Fibroblast of peridontal ligament (primary cell): Measurements from ENCODE around the gene LIN9.

Experiments
- DNase-seq: peaks from one replicate; pipeline ENCODE4 v3.0.0-alpha.2; 2010; ENCODE audit errors: extremely low read depth

The LIN9 gene

DNA sequence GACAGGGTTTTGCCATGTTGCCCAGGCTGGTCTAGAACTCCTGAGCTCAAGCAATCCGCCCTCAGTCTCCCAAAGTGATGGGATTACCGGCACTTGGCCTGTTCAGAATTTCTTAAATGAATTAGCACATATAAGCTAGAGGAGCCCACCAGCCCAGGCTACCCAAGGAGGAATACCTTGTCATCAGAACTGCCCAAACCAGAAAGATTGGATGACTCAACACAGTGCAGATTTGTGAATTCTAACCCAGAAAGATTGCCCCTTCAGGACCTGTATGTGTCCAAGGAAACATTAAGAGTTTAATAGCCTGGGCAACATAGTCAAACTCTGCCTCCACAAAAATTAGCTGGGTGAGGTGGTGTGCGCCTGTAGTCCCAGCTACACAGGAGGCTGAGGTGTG, 14.0 kb upstream of the LIN9 start:
- DNase-seq = no peak

DNA sequence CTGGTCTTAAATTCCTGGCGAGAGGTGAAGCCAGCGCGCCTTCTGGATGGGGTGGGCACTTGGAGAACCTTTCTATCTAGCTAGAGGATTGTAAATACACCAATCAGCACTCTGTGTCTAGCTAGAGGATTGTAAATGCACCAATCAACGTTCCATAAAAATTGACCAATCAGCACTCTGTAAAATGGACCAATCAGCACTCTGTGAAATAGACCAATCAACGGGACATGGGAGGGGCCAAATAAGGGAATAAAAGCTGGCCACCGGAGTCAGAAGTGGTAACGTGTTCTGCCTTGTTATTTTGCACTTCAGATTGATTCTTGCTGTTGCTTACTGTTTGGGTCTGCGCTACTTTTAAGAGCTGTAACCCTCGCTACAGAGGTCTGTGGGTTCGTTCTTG, 12.0 kb upstream of the LIN9 start:
- no peak for DNase-seq

DNA sequence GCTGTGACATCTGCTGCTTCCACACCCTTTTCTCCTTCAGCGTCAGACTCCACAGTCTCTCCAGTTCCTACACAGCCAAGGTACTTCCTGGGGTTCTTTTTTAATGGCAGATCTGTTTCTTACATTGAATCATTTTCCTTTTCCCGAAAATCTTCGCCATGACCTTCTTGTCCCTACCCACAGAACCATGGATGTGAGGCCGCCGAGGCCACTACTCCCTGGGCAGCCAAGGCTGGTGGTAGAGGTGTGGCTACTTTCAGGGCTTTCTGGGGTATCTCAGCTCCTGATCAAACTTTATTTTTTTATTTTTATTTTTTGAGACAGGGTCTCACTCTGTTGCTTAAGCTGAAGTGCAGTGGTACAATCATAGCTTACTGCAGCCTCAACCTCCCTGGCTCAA, 9.5 kb upstream of the LIN9 start:
- no peak for DNase-seq

DNA sequence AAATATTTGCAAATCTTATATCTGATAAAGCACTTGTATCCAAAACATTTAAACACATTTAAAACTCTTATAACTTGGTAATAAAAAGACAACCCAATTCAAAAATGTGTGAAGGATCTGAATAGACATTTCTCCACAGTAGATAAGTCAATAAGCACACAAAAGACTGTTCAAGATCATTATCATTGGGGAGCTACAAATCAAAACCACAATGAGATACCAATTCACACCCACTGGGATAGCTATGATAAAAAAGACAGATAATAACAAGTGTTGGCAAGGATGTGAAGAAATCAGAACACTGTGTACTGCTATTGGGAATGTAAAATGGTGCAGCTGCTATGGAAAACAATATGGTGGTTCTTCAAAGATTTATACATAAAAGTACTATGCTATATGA, 5.1 kb upstream of the LIN9 start:
- DNase-seq = no peak

DNA sequence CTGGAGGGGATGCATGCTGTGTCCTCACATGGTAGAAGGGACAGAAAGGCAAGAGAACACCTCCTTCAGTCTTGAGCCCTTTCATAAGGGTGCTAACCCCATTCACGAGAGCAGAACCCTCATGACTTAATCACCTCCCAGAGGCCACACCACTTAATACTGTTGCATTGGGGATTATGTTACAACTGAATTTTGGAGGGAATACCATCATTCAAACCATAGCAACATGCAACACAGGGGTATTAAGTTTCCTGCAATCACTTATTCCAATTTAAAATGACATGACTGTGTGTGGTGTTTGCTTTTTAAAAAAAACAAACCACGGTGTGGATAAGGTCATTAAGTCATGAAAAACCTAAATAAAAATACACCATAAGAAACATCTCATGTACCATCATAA, 3.1 kb upstream of the LIN9 start:
- no peak for DNase-seq

DNA sequence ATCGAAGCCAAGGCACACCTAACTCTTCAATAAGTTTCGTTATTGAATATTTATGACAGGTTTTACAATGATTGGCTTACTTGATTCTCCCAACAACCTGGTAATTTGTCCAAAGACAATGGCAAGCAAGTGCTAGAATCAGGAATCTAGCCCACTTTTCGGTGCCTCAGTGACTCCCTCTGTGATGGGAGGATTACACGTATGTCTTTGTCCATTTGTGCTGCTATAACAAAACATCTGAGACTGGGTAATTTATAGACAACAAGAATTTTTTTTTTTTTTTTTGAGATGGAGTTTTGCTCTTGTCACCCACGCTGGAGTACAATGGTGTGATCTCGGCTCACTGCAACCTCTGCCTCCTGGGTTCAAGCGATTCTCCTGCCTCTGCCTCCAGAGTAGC, 2.4 kb upstream of the LIN9 start:
- DNase-seq = no peak

DNA sequence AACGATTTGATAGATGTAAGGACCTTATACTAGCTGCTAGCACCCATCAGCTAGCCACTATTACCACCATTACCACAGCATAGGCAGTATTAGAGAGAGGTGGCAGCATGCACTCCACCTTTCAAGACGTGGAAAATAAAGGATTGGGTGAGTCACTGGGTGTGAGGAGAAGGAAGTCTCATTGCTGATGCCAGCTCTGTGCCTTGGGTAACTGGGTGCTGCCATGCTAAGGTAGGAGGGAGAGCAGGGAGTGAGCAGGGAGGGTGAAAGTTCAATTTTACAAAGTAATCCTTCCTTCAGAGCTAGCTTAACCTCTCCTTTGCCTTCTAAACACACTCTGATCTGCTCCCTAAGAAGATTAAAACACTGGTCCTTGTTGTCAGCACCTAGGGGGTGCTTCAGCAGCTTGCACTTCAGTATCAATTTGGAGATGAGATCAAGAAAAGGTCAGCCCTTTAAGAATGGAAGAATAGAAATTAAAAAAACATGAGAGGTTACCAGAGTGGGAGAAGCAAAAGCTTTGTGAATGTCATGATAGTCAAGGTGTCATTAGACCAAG, 1.8 kb upstream of the LIN9 start:
- DNase-seq = no peak

DNA sequence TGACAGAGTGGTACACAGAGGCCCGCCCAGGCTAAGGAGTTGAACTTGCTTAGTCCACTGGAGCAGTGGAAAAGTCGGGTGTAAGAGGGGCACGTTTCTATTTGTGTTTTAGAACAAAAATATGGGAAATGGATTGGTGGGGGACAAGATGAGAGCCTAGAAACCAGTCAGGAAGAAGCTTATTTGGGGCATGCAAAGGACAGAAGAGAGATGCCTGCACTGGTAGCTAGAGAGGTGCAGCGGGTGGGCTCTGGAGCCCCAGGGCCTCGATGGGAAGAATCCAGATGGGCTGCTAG, 1.2 kb upstream of the LIN9 start:
- no peak for DNase-seq

DNA sequence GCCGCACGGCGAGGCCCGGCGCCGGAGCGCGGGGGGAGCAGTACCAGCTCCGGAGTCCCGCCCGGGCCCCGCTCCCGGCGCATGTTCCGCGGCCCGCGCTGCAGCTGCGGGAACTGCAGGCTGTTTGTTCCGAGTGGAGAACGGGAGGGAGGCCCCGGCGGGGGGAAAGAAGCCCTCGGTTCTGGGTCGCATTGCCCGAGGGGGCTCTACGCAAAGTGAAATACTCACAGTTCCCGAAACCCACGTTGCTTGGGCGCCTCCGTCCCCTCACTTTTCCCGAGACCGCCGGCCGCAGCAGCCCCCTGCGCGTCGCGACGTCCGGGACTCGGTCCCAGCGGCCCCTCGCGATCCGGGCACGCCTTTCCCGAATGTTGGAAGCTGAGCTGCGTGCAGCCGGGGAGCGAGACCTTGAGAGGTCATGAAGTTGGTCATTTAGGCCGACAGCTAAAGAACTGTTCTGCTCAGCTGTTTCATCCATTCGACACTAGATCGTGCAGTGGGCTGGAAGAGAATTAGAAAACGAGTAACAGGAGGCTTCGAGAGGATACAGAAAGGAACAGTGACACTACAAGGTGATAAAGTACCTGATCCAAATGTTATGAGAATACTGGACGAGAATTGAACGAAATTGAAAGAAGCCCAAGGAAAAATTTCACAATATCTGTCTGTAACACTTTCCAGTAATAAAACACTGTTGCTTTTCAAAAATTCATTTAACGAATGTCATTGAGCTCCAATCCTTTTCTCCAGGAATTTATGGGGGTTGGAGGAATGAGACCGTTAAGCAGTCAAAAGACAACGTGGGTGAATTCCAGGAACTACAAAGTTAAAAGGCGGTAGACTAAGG, 657 bp upstream of the LIN9 start:
- DNase-seq = peak; percentile 21

DNA sequence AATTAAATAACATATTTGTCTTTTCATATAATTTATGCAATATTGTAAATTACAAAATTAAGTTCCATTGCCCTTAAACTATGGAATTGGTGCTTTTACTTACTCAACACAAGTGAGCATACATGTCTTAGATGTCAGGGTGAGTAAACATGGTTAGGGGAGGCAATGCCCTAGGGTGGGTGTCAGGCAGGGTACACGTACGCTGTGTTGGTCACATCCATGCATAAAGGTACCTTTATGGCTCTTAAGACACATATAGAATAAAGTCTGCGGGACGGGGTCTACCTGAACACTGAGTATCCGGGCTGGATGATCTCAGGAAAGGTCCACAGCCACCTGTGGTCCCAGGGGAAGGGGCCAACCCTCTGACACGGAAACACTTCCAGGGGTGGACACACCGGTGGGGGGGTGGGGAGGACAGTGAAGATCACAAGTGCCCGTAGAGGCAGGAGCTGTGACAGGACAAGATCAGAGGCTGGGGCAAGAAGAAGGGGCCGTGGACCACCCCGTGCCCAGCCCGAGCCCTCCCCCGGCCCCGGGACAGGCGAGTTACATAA, 720 bp downstream of the LIN9 start:
- DNase-seq = no peak

DNA sequence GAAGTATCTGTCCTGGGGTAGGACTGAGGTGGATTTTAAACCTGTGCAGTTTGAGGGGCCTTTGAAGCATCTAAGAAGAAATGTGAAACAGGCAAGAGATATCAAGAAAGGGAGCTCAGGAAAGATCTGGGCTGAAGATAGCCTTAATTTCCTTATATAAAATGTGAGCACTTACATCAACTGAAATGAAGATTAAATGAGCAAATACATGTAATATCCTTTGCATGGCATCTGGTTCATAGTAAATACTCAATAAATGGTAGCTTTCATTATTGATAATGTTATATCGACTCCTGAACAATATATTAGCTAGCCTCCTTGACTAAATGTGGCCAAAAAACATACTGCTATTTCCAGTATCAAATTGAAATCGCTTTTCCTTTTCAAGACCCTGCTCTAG, 2.5 kb downstream of the LIN9 start:
- DNase-seq = no peak

DNA sequence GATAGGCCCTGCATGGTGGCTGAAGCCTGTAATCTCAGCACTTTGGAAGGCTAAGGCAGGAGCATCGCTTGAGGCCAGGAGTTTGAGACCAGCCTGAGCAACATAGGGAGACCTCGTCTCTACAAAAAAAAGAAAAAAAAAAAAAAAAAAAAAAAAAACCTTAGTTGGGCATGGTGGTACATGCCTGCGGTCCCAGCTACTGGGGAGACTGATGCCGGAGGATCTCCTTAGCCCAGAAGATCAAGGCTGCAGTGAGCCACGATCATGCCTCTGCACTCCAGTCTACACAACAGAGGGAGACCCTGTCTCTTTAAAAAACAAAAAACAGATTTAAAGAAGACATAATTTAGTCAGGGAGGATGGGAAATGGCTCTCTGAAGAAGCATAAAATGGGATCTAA, 3.8 kb downstream of the LIN9 start:
- no peak for DNase-seq

DNA sequence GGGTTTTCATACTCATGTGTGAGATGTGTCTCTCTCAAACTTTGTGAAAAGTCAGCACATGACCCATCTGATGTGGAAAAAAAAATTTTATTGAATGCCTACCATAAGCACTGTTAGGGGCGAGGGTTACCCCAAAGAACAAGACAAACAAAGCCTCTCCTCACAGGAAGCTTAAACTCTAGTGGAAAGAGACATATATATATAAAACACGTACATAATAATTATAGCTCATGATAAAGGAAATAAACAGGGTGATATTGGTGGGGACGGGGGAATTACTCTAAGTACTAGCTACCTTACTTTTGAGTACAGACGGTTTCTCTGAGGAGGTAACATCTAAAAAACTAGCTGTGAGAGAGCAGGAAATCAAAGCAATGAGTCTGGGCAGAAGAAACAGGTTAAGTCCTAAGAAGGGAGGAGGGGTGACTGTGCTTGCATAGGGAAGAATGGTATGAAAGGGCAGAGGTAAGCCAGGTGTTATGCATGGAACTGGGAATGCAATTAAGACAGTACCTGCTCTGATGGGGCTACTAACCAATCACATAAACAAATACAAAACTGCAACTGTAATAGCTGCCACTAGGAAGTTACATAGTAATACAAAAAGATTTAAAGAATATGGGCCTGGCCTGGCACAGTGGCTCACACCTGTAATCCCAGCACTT, 4.5 kb downstream of the LIN9 start:
- DNase-seq = no peak

DNA sequence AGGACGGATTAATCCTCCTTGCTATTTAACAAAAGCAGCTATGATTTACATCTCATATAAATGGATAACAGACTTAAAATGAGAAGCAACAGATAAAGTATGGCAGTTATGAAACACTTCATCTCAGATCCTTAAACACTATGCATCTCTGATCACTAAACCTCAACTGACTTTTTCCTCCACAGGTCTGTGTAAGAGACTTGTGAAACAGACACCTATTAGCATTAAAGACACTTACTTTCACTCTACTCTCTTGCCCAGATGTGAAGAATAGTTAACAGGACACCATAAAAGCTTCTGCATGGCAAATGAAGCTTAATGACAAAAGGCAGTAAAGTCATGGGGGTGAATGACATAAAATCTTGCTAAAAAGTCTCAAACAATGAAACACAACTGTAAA, 6.2 kb downstream of the LIN9 start:
- DNase-seq = no peak

DNA sequence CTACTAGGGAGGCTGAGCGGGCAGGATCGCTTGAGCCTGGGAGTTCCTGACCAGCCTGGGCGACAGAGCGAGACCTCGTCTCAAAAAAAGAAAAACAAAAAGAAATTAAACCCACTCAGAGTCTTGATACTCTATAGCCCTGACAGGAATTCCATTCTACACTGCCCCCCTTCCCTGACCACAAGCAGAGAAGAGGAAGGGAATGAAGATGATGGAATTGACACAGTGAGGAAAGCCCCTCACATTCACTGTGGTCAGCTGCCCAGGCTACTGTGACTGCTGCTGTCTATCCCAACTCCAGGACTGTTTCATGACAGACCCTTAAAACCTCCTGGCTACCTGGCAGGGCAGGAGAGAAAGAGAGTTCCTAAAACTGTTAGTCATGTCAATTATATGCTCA, 12.1 kb downstream of the LIN9 start:
- no peak for DNase-seq

DNA sequence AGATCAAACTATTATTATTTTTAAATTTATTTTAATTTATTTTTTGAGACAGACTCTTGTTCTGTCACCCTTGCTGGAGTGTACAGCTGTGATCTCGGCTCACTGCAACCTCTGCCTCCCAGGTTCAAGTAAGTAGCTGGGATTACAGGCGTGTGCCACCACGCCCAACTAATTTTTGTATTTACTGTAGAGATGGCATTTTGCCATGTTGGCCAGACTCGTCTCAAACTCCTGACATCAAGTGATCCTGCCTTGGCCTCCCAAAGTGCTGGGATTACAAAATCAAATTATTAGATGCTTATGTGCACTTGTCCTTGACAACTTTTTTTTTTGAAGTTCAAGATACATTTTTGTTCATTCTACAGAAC, 15.4 kb downstream of the LIN9 start:
- DNase-seq = no peak

DNA sequence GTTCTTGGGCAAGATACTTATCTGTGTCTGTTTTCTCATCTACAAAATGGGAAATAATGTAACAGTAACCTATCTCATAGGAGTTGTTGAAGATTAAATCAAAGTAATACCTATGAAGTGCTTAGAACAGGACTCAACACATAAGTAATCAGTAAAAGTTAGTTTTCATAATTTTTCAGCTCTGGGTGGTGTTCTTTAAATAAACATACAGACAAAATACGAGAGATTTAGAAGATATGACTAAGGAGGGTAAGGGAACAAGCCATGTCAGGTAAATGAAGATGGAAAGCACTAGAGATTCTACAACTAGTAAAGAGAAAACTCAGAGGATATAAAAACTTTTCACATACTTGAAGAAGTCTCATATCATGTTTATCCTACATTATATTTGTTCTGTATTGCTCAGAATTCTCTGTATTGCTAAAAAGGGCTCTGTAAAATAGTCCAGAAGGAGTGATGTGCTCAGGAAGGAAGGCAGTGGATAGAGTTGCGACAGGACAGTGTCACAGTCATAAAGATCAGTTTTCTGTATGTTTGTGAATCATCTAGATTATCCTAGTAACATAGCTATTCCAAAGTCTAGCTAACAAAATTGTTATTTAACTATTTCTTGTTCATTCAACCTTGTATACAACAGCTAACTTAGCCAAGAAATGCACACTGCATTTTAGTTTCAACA, 16.0 kb downstream of the LIN9 start:
- DNase-seq = no peak

DNA sequence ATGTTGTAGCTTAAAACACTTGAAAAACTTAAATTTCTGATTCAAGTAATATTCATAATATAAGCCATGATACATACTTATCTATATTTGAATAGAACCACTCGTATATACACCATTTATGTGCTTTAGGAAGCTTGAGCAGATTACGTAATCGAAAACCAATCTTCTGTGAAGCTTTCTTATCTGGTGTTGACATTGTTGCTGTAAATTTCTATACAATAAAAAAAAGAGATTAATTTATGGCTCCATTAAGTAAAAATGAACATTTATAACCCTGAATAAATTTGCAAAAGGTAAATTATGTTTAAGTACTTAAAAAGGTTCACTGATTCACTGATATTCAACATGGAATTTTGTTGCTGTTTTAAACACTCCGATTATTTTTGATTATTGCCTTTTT, 21.4 kb downstream of the LIN9 start:
- DNase-seq = no peak

DNA sequence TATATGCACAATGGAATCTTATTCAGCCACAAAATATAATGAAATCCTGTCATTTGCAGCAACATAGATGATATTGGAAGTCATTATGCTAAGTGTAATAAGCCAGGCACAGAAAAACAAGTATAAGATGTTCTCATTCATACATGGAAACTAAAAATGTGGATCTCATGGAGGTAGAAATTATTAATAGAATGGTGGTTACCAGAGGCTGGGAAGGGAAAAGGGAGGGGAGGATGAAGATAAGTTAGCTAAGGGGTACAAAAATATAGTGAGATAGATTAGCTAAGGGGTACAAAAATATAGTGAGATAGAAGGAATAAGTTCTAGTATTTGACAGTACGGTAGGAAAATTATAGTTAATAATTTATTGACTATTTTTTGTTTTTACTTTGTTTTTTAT, 27.9 kb downstream of the LIN9 start:
- DNase-seq = no peak

DNA sequence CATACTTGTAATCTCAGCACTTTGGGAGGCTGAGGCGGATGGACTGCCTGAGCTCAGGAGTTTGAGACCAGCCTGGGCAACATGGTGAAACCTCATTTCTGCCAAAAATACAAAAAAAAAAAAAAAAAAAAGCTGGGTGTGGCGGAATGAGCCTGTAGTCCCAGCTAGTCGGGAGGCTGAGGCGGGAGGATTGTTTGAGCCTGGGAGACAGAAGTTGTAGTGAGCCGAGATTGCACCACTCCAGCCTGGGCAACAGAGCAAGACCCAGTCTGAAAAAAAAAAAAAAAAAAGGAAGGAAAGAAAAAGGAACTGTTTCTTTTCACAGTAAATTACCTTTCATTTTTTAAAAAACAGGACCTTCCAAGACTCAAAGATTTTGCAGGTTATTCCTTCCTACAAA, 29.5 kb downstream of the LIN9 start:
- no peak for DNase-seq

DNA sequence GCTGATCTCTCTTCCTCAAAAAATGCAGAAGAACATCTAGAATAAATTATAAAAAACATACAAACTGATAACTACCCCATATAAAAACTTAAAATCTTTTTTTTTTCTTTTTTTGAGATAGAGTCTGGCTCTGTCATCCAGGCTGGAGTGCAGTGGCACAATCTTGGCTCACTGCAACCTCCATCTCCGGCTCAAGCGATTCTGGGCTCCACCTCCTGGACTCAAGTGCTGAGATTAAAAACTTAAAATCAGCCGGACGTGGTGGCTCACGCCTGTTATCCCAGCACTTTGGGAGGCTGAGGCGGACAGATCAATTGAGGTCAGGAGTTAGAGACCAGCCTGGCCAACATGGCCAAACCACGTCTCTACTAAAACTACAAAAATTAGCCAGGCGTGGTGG, 31.1 kb downstream of the LIN9 start:
- DNase-seq = no peak

DNA sequence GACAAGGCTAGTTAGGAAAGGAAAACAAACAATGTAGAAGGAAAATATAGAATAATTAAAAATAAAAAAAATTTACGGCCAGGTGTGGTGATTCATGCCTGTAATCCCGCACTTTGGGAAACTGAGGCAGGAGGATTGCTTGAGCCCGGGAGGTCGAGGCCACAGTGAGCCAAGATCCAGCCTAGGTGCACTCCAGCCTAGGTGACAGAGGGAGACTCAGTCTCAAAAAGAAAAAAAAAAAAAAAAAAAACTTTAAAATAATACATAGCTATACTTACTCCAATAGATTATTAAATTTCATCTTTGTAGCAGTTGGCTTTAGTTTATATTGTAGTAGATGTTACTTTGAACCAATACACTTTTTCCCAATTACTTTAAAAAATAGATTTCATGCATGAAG, 32.0 kb downstream of the LIN9 start:
- no peak for DNase-seq
